Prostate gland (tissue), 2 donors: Measurements from ENCODE around the gene BNC2. TPM values are rescaled to one million over a fixed set of nuclear protein-coding genes. Genes with fewer than 3 reads are reported as not detected.

Experiments used
- DNase-seq: peaks from one replicate; pipeline ENCODE4 v3.0.0-alpha.2; 2019; ENCODE audit warnings: low spot score
- H3K27ac ChIP-seq, 2 donors: fragments of 200-600 bp; sonication (generic); 2 replicates each; pipeline ENCODE4 v1.5.1; 2017 to 2019
- H3K27me3 ChIP-seq: fragments of 200-600 bp; sonication (generic); replicated peaks from 2 replicates; pipeline ENCODE4 v1.5.1; 2019; ENCODE audit not compliant: insufficient read depth
- H3K36me3 ChIP-seq, 2 donors: fragments of 200-600 bp; sonication (generic); 1 replicate in 1 of 2; 2 replicates in 1 of 2; pipeline versions ENCODE4 v1.5.1 to v1.8.1; 2017 to 2019
- H3K4me1 ChIP-seq: fragments of 200-600 bp; sonication (generic); replicated peaks from 2 replicates; pipeline ENCODE4 v1.5.1; 2019
- H3K4me3 ChIP-seq, 2 donors: fragments of 200-600 bp; sonication (generic); 2 replicates each; pipeline ENCODE4 v1.5.1; 2017 to 2019
- H3K9me3 ChIP-seq: fragments of 200-600 bp; sonication (generic); 2 replicates; pipeline ENCODE4 v1.5.1; 2017
- CTCF ChIP-seq, 4 experiments: fragments of 200-600 bp in 2 of 4; fragments of 450-650 bp in 2 of 4; sonication (generic) in 2 of 4; IDR thresholded peaks; 1 replicate in 3 of 4; 2 replicates in 1 of 4; pipeline ENCODE4 v1.5.1; 2016 to 2019; ENCODE audit warnings: antibody characterized with exemption in 4 of 4, mild to moderate bottlenecking in 2 of 4, moderate library complexity in 2 of 4
- POLR2A ChIP-seq: fragments of 450-650 bp; IDR thresholded peaks from one replicate; pipeline ENCODE4 v1.6.1; 2016; ENCODE audit warnings: antibody characterized with exemption, mild to moderate bottlenecking
- POLR2AphosphoS5 ChIP-seq: sonication (generic); formaldehyde crosslinking; IDR thresholded peaks from one replicate; pipeline ENCODE4 v1.6.1; 2017; ENCODE audit warnings: antibody characterized with exemption
- WGBS: methylation state at CpG from one replicate; pipeline ENCODE4 v1.1.5; 2018; 5-methylcytosine and 5-hydroxymethylcytosine counted together
- intact Hi-C: fragments of 100-400 bp; cut with DNase I; formaldehyde crosslinking; loops from one replicate; pipeline ENCODE4 v1.14.2; 2022
- total RNA-seq, 2 donors: library from RNA; depleted of rRNA; stranded (reverse); fragments of >200 nt; gene quantifications; one replicate each; pipeline ENCODE4 v1.1.0, GENCODE V29; 2016

BNC2 gene
- total RNA-seq, 2 donors from 2014 or later = 4.9 to 37.2 TPM

GRCh38 chr9:16412740-16413139 is 457.7 kb downstream of the BNC2 start:
- Histone ChIP-seq H3K27ac (no peak overlapping the region), H3K4me1 (no peaks in the 10 kb centered on the region), H3K4me3 (no peak overlapping the region), H3K27me3 (no peaks in the 10 kb centered on the region), H3K36me3 (no peaks in the 10 kb centered on the region), H3K9me3 (no peaks in the 10 kb centered on the region)
- TF ChIP-seq CTCF (IDR thresholded peaks at IDR 0.05) (no peak), POLR2A (no peak), POLR2AphosphoS5 (no peak)
- WGBS = 62% methylated on average over 4 of the region's 4 CpGs
- intact Hi-C loops = no loop called here
- DNase-seq = no peak

- no peaks in the 10 kb centered on the region for H3K4me1 ChIP-seq
- H3K36me3 ChIP-seq = no peaks in the 10 kb centered on the region
- no peak overlapping the region for H3K27ac ChIP-seq
- 23% methylated on average over 4 of the region's 4 CpGs for WGBS
- H3K9me3 ChIP-seq = no peaks in the 10 kb centered on the region
- H3K27me3 ChIP-seq = no peaks in the 10 kb centered on the region
- H3K4me3 ChIP-seq = no peak overlapping the region
- intact Hi-C loops = no loop called here
- no peak for DNase-seq
- TF ChIP-seq POLR2AphosphoS5 = no peak
- no peak for TF ChIP-seq POLR2A
- TF ChIP-seq CTCF (IDR thresholded peaks at IDR 0.05) = no peak
Observed at GRCh38 chr9:16411311-16411710, 459.2 kb downstream of the BNC2 start.

GRCh38 chr9:16410601-16411280 is 459.7 kb downstream of the BNC2 start:
- Histone ChIP-seq H3K4me1 (no peaks in the 10 kb centered on the region), H3K27ac (no peak overlapping the region), H3K4me3 (no peak overlapping the region), H3K9me3 (no peaks in the 10 kb centered on the region), H3K27me3 (no peaks in the 10 kb centered on the region), H3K36me3 (no peaks in the 10 kb centered on the region)
- 32% methylated on average over 7 of the region's 7 CpGs for WGBS
- DNase-seq = no peak
- intact Hi-C loops = no loop called here
- TF ChIP-seq CTCF (IDR thresholded peaks at IDR 0.05) = no peak
- TF ChIP-seq POLR2A = no peak
- TF ChIP-seq POLR2AphosphoS5 = no peak

GRCh38 chr9:16407617-16408016 is 462.9 kb downstream of the BNC2 start:
- no peaks in the 10 kb centered on the region for H3K27me3 ChIP-seq
- H3K36me3 ChIP-seq = no peaks in the 10 kb centered on the region
- DNase-seq = no peak
- no peaks in the 10 kb centered on the region for H3K4me1 ChIP-seq
- TF ChIP-seq CTCF (IDR thresholded peaks at IDR 0.05) (no peak), POLR2A (no peak), POLR2AphosphoS5 (no peak)
- no peaks in the 10 kb centered on the region for H3K9me3 ChIP-seq
- intact Hi-C loops = no loop called here
- 100% methylated on average over 2 of the region's 2 CpGs for WGBS
- H3K4me3 ChIP-seq = no peak overlapping the region
- H3K27ac ChIP-seq = no peak overlapping the region

- Histone ChIP-seq H3K4me3 (no peak overlapping the region), H3K27me3 (no peaks in the 10 kb centered on the region), H3K4me1 (no peaks in the 10 kb centered on the region), H3K27ac (no peak overlapping the region), H3K9me3 (no peaks in the 10 kb centered on the region), H3K36me3 (no peaks in the 10 kb centered on the region)
- TF ChIP-seq POLR2AphosphoS5 = no peak
- no peak for TF ChIP-seq CTCF (IDR thresholded peaks at IDR 0.05)
- no peak for TF ChIP-seq POLR2A
- no peak for DNase-seq
- 84% methylated on average over 12 of the region's 12 CpGs for WGBS
- intact Hi-C loops = no loop called here
Observed at GRCh38 chr9:16406526-16407225, 463.8 kb downstream of the BNC2 start.
